Activated T-cell treated with anti-CD3 and anti-CD28 coated beads, Interleukin-2, amount 50 U/mL, for 4 hours (primary cell): ENCODE results near the gene NDUFAF8. TPM values are rescaled to one million over a fixed set of nuclear protein-coding genes. Genes with fewer than 3 reads are reported as not detected.

ENCODE experiments used
- ATAC-seq, 2 donors: fragments of 200-7000 bp; cut with Tn5 transposase; one replicate each; pipeline ENCODE4 v1.10.0; 2021
- DNase-seq: peaks from one replicate; pipeline ENCODE4 v3.0.0-alpha.2; 2020
- H3K27me3 Mint-ChIP-seq: one replicate; pipeline ENCODE4 v1.8.0; 2021; ENCODE audit warnings: low read depth, mixed read lengths
- H3K36me3 Mint-ChIP-seq: one replicate; pipeline ENCODE4 v1.8.0; 2022; ENCODE audit warnings: mixed read lengths; ENCODE audit not compliant: insufficient read depth
- H3K4me1 Mint-ChIP-seq: one replicate; pipeline ENCODE4 v1.8.0; 2021; ENCODE audit warnings: low read depth, mixed read lengths
- H3K4me3 Mint-ChIP-seq: one replicate; pipeline ENCODE4 v1.8.0; 2021; ENCODE audit warnings: mild to moderate bottlenecking, moderate library complexity, mixed read lengths
- H3K9me3 Mint-ChIP-seq: one replicate; pipeline ENCODE4 v1.8.0; 2021; ENCODE audit warnings: mixed read lengths
- total RNA-seq, 3 donors: library from RNA; stranded (reverse); gene quantifications; one replicate each; pipeline ENCODE4 v1.2.1, GENCODE V29; 2021

Gene NDUFAF8
- total RNA-seq, 3 donors from 2014 or later: 123 to 144 (median 143) TPM

DNA sequence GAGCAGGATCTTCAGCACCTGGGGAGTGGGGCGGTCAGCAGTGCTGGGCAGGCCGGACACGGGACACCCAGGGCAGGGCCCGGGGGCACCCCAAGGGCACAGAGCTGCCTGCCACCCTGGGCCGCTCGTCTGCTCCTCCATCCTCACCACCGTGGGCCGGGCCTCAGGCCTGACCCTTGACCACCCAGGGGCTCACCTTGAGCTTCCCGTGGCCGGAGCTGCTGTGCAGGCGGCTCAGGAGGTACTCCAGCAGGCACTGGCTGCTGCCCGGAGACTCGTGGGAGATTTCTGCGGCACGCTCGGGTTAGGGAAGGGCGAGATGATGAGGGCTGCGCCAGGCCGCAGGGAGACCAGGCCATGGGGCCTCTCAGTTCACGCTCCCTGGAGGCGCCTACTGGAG lies 2.3 kb upstream of the NDUFAF8 start:
- no peak for ATAC-seq
- no peaks in the 10 kb centered on the region for H3K9me3 Mint-ChIP-seq

DNA sequence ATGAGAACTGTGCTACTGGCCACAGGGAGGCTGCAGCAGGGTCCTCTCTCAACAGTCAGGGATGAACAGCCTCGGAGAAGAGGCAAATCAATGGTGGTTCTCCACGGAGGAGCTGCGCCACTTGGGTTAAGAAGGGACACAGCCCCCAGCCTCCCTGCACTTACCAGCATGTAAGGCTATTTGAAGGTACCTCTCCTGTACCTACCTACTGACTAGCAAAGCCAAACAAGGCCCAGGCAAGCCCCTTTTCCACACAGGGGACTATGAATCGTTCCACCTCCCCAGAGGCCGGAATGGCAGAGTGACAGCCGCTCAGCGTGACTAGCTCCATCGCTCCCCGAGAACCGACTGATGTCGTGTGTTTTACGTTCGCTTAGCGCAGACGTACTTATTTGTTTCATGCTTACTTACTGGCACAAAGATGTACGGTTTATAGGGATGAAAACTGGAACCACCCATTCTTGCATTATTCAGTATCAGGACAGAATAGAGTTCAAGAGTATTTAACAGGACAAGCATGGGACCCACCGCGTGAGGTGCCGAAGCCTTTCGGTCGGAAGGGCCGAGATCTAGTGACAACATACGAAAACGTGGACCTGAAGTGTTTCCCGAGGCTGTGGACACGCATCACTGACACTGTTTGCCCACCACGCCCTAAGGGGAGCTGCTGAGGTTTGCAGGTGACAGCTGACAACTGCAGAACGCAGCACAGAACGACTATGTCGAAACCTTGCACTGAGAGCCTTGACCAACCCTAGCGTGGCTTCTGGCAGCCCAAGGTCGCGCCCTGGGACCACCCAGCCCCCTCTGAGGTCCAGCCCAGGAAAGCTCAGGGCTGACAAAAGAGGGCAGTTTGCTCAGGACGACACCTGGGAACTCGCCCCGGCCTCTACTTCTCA lies 1.3 kb upstream of the NDUFAF8 start:
- no peak for DNase-seq
- ATAC-seq: no peak
- H3K4me3 Mint-ChIP-seq: peak overlapping the region; percentile 95
- H3K4me1 Mint-ChIP-seq: peaks cover 35% of the 10 kb centered on the region
- no peaks in the 10 kb centered on the region for H3K9me3 Mint-ChIP-seq
- no peaks in the 10 kb centered on the region for H3K27me3 Mint-ChIP-seq
- peaks cover 6% of the 10 kb centered on the region for H3K36me3 Mint-ChIP-seq

More for the DNA sequence above, 2.3 kb upstream of the NDUFAF8 start:
- no peak for DNase-seq
- Mint-ChIP-seq H3K27me3 (no peaks in the 10 kb centered on the region), H3K4me3 (peak overlapping the region; percentile 95), H3K4me1 (peaks cover 30% of the 10 kb centered on the region), H3K36me3 (peaks cover 6% of the 10 kb centered on the region)

DNA sequence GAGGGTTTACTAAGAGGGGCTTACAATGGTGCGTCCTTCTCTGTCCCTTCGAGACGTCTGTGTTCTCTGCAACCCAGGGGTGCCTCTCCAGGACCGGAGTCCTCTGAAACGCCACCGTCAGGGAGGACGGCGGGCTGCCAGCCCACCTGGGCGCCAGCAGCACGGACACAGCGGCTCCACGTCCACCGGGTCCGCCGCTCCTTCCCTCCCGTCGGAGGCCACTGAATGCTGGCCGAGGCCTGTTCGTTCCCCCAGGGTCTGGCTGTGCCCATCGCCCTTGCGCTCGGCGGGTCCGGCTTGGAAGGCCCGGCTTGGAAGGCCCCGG lies 666 bp upstream of the NDUFAF8 start:
- peaks cover 6% of the 10 kb centered on the region for H3K36me3 Mint-ChIP-seq
- no peak for DNase-seq
- ATAC-seq: no peak
- H3K4me1 Mint-ChIP-seq: peaks cover 35% of the 10 kb centered on the region
- peak overlapping the region; percentile 95 for H3K4me3 Mint-ChIP-seq
- no peaks in the 10 kb centered on the region for H3K27me3 Mint-ChIP-seq
- no peaks in the 10 kb centered on the region for H3K9me3 Mint-ChIP-seq

DNA sequence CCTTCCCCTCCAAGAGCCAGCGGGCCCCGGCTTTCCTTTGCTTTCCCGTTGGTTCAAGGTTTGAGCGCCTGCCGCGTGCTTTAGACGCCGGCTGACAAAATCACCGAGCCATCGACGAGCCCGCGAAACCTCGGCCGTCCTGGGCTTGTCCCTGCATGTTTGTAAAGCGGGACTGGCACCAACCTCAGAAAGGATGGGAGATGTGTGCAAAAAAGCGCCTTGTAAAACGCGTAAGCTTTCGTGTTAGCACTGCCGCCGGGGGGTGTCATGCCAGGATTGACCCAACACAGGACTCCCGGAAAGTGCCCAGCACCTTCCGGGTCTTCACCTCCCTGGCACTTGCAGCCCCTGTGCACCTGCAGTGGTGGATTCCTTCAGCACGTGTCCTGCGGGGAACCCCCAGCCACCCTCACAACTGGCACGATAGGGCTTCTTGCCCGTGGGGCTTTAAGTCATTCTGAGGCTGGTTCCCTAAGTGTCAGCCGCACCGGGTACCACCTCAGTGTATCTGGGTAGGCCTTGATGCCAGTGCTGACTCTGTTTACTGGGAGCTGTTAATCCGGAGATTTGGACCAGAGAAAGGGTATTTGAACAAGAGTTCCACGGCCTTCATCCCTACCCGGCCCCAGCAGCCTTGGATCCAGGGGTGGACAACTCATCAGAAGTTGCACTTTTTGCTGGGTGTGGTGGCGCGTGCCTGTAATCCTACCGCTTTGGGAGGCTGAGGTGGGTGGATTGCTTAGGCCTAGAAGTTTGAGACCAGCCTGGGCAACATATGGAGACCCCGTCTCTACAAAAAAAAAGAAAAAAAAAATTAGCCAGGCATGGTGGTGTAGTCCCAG lies 817 bp downstream of the NDUFAF8 start:
- Mint-ChIP-seq H3K27me3 (no peaks in the 10 kb centered on the region), H3K36me3 (peaks cover 3% of the 10 kb centered on the region)
- peak; percentile 5 for ATAC-seq

DNA sequence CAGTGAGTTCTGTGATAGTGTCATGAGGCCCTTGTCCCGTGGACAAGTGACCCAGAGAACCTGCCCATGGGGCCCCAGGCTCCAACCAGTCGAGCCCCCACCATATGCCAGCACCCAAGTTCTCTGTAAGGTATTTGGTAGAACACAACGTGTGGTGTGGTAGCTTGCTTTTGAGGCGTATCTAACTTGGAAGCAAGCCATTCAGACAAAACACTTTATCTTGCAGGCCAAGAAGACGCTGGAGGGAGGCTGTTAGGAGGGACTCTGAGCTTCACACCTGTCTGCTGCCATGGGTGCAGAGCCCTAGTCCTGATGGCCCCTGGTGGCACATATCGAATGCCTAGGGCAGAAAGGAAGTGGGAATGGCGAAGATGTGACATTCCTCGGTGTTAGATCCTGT lies 1.6 kb downstream of the NDUFAF8 start:
- DNase-seq: no peak
- Mint-ChIP-seq H3K9me3 (no peaks in the 10 kb centered on the region), H3K36me3 (peaks cover 2% of the 10 kb centered on the region), H3K4me1 (peaks cover 34% of the 10 kb centered on the region), H3K4me3 (peak overlapping the region; percentile 95), H3K27me3 (no peaks in the 10 kb centered on the region)
- no peak for ATAC-seq

More for the DNA sequence above, 817 bp downstream of the NDUFAF8 start:
- Mint-ChIP-seq H3K9me3 (no peaks in the 10 kb centered on the region), H3K4me1 (peaks cover 34% of the 10 kb centered on the region), H3K4me3 (peak overlapping the region; percentile 95)
- DNase-seq: peak; percentile 39

DNA sequence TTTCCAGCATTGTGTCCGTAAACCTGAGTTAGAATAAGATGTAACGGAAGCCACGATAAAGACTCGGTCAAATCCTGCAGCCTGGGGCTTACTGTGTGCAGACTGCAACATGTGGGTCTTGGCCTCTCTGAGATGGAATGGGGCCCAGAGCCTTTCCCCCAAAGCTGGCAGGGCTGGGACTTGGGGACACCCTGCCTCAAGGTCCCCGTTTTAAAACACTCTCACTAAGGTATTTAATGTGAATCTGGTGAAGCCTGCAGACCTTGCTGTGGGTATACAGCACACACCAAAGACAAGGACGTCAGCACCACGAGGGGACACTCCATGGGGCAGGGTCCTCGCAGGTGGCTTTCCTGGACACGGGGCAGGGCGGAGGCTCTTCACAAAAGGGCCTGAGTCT lies 2.1 kb downstream of the NDUFAF8 start:
- Mint-ChIP-seq H3K27me3 (no peaks in the 10 kb centered on the region), H3K4me3 (peak overlapping the region; percentile 95), H3K9me3 (no peaks in the 10 kb centered on the region), H3K4me1 (peaks cover 34% of the 10 kb centered on the region), H3K36me3 (peaks cover 2% of the 10 kb centered on the region)
- DNase-seq: no peak
- ATAC-seq: no peak

DNA sequence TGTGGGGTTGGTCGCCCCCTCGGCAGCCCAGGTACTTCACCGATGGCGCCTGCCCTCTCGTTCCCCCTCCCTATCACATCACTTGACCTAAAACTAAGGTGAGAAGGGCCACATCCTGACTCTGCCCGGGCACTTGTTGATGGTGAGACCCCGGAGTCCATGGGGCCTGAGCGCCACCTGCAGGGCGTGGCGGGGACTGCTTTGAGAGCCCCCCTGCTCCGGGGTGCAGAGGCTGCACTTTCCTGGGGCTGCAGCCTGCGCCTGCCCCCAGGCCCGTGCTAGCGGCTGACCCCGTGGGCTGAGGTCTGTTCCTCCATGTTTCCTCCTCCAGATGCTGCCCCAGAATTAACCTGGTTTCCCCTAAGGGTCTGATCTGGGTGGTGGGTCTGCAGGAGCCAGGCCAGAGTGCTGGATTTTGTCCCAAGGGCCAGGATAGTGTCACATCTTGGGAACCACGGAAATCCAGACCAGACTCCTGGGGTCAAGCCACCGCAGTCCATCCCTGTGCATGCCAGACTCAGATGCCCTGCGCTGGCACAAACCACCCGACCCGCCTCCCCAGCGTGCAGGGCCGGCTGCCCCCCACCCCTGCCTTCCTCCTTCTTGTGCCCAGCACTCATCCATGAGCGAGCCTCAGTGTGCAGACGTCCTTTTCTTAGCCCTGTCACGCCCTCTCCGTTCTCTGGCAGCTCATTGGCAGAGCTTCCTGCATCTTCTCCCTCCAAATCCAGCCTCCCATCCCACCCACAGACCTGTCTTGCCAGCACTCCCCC lies 2.7 kb downstream of the NDUFAF8 start:
- peaks cover 2% of the 10 kb centered on the region for H3K36me3 Mint-ChIP-seq
- peak overlapping the region; percentile 95 for H3K4me3 Mint-ChIP-seq
- H3K4me1 Mint-ChIP-seq: peaks cover 34% of the 10 kb centered on the region
- DNase-seq (peak; percentile 59), ATAC-seq (no peak)
- H3K9me3 Mint-ChIP-seq: no peaks in the 10 kb centered on the region
- H3K27me3 Mint-ChIP-seq: no peaks in the 10 kb centered on the region

DNA sequence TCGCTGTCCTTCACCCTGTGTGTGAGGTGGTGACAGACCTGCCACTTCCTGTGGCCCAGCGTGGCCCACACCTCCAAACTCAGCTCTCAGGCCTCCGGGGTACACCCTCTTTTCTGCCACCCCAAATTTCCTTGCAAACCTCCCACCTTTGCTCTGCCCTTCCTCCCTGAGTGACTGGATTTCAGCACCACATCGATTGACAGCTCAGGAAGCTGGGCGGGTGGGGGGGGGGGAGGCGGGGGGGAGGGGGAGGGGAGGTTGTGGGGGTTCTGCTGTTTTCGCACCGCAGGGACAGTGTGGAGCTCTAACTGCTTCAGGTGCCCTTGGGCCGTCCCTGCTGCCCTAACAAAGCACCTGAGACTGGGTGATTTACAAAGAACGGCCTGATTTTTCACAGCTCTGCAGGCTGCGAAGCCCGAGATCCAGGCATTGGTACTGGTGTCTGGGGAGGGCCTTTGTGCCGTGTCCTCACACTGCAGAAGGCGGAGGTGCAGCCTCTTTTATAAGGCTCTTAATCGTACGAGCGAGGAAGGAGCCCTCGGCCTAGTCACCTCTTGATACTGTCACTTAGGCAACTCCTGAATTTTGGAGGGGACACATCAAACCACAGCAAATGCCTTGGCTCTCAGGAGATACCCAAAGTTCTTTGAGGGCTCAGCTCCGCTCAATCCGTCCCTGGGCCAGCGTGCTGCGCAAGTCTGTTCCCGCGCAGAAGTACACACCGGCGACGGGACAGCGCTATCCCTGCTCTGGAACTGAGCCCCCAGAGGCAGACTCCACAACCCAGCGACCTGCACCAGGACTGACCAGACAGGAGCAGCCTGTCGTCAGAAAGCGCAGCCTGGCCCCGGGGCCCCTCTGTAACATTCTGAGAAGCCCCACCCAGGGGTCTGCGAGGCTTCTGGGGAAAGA lies 3.6 kb downstream of the NDUFAF8 start:
- Mint-ChIP-seq H3K36me3 (peaks cover 2% of the 10 kb centered on the region), H3K27me3 (no peaks in the 10 kb centered on the region), H3K9me3 (no peaks in the 10 kb centered on the region), H3K4me3 (peak overlapping the region; percentile 38), H3K4me1 (peaks cover 28% of the 10 kb centered on the region)
- ATAC-seq (no peak), DNase-seq (no peak)

DNA sequence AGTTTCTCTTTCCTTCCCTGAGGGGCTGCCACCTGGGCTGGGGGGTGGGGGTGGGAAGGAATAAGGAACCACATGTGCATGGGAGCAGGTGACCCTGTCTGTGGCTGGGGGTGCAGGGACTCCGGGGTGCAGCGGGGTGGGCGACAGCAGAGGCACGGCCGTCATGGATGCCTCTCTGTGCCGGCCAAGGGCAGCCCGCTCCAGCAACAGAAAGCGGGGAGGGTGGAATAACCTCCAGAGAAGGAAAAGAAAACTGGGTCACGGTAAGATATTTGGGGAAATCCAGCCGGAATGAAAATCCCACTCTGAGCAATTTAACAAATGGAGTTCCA lies 4.2 kb downstream of the NDUFAF8 start:
- DNase-seq (no peak), ATAC-seq (no peak)
- Mint-ChIP-seq H3K27me3 (no peaks in the 10 kb centered on the region), H3K36me3 (peaks cover 2% of the 10 kb centered on the region), H3K4me1 (peaks cover 23% of the 10 kb centered on the region), H3K4me3 (no peak overlapping the region), H3K9me3 (no peaks in the 10 kb centered on the region)

DNA sequence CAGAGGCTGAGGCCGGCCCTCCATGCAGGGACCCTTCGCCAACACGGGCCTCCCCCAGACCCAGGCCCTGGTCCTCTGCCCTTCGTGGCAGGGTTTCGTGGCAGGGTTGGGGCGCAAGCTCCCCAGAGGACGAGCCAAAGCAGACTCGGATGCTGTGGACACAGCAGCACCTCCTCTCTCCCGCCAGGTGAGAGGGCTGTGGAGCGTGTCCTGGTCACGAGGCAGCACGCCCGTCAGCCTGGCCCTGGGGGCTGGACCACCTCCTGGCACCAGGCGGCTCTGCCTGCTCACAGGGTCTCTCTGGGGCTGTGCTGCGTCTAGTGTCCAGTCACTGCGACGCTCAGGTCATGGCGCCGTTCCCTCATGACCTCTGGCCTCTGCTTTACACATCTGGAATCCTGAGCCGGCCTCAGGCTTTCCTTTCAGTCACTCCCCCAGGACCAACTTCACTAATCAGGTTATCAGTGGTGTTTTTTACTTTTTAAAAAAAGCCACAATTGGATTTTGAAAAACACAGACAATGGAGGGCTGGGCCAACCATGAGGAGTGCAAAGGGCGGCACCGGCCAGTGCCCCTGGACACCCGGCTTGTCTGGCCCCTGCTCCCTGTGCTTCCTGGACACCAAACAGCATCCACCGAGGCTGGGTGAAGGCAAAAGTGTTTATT lies 5.4 kb downstream of the NDUFAF8 start:
- Mint-ChIP-seq H3K4me3 (no peak overlapping the region), H3K4me1 (peaks cover 23% of the 10 kb centered on the region), H3K9me3 (no peaks in the 10 kb centered on the region), H3K36me3 (peaks cover 2% of the 10 kb centered on the region), H3K27me3 (no peaks in the 10 kb centered on the region)
- no peak for DNase-seq
- ATAC-seq: no peak

DNA sequence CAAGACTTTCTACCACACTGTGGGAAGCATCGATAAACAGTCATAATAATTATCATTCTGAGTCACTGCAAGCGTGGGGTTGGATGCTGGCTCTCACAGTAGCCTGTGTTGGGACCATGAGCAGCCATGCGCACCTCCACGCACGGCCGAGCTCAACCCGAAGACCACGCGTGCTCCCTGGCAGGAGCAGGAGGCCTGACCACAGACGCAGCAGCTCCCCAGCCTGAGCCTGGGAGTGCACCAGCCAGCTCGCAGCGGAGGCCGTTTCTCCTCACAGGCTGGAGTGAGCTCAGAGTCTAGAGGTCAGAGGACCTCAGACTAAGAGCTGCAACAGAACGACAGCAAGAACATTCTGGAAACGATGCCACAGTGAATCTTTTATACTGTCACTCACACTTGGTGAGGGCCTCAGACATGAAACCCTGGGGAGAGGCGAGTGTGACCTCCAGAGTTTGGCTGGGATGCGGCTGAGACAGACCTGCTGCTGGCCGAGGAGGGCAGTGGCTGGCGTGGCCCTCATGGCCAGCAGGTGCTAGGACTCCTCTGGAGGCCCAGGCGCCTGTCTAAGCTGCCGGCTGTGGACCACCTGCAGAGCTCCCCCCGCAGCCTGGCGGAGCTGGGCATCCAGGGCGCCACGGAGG lies 6.0 kb downstream of the NDUFAF8 start:
- no peak overlapping the region for H3K4me3 Mint-ChIP-seq
- no peaks in the 10 kb centered on the region for H3K27me3 Mint-ChIP-seq
- H3K4me1 Mint-ChIP-seq: peaks cover 20% of the 10 kb centered on the region
- no peaks in the 10 kb centered on the region for H3K9me3 Mint-ChIP-seq
- ATAC-seq (peak; percentile 17 to 39), DNase-seq (no peak)
- peaks cover 5% of the 10 kb centered on the region for H3K36me3 Mint-ChIP-seq

DNA sequence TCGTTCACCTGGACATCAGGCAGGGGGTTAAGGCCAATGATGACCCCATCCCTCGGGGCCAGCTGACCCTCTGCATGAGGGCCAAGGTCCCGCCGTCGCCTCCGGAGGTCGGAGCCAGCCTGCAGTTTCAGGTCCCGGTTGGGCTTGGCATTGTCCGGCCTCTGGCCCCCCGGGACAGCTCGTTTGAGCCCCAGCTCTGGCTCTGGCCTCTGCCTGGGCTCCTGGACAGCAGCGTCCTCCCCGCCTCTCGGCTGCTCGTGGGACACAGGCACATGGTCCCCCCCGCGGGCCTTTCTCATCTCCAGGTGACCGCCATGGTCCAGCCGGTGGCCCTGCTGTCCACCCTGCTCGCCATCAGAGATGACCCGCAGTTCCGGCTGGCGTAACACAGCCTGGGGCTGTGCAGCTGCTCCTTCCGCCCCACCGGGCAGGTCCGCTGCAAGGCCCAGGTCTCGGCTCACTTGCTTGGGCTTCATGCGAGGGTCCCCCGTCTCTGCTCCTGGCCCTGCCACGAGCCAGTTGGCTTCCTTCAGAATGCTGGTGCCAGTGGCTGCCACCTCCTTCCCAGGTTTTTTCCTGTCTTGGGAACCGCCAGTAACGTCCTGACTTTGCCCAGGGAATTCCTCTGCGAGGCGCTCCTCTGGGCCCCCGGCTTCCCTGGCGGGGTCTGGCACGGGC lies 6.7 kb downstream of the NDUFAF8 start:
- DNase-seq: no peak
- H3K4me1 Mint-ChIP-seq: peaks cover 15% of the 10 kb centered on the region
- no peaks in the 10 kb centered on the region for H3K27me3 Mint-ChIP-seq
- H3K36me3 Mint-ChIP-seq: peaks cover 9% of the 10 kb centered on the region
- H3K4me3 Mint-ChIP-seq: no peak overlapping the region
- H3K9me3 Mint-ChIP-seq: no peaks in the 10 kb centered on the region
- ATAC-seq: no peak
